GM12875 (cell line): ENCODE data around the gene PLA2G4E.

Experiments used
- H3K4me3 ChIP-seq: one replicate; pipeline ENCODE4 v1.5.1; 2011; ENCODE audit warnings: low read depth, low read length, control low read depth
- TF ChIP-seq, protein P1 (sequence below): IDR thresholded peaks from 2 replicates; pipeline ENCODE4 v1.5.1; 2011; ENCODE audit warnings: low read depth, mild to moderate bottlenecking, control low read depth, inconsistent platforms, low read length, moderate library complexity, borderline replicate concordance; ENCODE audit not compliant: insufficient read depth

PLA2G4E gene

DNA sequence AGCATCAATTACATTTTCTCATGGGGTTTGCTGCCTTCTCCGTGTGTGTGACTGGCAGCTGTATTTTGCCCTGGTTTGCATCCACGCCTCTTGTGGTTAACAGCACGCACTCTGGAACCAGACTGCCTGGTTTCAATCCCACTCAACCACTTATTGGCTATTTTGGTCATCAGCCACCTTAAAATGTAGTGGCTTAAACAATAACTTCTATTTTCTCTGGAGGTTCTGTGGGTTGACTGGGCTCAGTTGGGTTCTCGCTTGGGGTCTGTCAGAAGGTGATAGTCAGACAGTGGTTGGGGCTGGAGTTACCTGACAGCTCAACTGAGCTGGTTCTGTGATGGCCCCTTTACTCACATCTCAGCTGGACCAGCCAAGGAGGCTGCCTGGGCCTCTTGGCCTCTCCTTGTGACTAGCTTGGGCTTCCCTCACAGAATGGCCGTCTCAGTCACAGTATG, 85.2 kb downstream of the PLA2G4E start:
- no peak overlapping the region for H3K4me3 ChIP-seq
- TF ChIP-seq, protein P1, sequence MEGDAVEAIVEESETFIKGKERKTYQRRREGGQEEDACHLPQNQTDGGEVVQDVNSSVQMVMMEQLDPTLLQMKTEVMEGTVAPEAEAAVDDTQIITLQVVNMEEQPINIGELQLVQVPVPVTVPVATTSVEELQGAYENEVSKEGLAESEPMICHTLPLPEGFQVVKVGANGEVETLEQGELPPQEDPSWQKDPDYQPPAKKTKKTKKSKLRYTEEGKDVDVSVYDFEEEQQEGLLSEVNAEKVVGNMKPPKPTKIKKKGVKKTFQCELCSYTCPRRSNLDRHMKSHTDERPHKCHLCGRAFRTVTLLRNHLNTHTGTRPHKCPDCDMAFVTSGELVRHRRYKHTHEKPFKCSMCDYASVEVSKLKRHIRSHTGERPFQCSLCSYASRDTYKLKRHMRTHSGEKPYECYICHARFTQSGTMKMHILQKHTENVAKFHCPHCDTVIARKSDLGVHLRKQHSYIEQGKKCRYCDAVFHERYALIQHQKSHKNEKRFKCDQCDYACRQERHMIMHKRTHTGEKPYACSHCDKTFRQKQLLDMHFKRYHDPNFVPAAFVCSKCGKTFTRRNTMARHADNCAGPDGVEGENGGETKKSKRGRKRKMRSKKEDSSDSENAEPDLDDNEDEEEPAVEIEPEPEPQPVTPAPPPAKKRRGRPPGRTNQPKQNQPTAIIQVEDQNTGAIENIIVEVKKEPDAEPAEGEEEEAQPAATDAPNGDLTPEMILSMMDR: no peak

GRCh38 chr15:41934843-41935242, 86.0 kb downstream of the PLA2G4E start:
- TF ChIP-seq, protein P1: no peak

DNA sequence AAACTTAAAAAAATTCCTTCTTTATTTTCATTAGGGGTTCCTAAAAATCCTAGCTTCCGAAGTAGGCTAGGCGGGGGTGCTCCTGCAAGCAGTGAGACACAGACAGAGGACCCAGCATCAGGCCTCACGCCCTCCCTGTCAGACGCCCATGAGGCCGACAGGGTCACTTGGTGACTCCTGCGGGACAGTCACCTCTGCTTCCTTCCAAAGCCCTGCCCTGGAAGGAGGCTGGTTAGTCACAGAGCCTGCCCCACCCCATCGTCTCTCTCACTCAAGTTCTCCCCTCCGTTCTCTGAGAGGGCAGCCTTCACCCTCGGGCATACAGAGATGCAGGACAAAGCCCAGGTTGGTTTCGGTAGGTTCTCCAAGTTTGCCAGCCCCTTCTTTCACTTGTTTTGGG, 87.1 kb downstream of the PLA2G4E start:
- H3K4me3 ChIP-seq: no peak overlapping the region

More at GRCh38 chr15:41934843-41935242, 86.0 kb downstream of the PLA2G4E start:
- H3K4me3 ChIP-seq: no peak overlapping the region

DNA sequence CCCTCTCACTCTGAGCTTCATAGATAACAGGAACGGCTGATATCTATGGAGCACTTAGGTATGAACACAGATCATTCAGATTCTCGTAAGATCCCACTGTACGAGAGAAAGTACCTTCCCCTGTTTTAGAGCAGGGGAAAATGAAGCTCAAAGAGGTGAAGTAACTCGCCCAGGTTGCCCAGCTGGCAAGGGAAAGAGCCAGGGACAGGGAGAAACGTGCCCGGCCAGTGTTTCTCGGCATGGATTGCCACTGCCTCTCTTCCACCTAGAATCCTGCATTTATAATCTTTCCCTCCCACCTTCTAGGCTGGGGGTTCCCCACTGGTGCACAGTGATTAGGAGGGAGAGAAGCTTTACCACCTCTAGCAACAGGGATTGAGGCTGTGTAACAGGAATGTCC, 87.5 kb downstream of the PLA2G4E start:
- no peak overlapping the region for H3K4me3 ChIP-seq
- TF ChIP-seq, protein P1: no peak

More for the DNA sequence above, 87.1 kb downstream of the PLA2G4E start:
- TF ChIP-seq, protein P1: no peak

DNA sequence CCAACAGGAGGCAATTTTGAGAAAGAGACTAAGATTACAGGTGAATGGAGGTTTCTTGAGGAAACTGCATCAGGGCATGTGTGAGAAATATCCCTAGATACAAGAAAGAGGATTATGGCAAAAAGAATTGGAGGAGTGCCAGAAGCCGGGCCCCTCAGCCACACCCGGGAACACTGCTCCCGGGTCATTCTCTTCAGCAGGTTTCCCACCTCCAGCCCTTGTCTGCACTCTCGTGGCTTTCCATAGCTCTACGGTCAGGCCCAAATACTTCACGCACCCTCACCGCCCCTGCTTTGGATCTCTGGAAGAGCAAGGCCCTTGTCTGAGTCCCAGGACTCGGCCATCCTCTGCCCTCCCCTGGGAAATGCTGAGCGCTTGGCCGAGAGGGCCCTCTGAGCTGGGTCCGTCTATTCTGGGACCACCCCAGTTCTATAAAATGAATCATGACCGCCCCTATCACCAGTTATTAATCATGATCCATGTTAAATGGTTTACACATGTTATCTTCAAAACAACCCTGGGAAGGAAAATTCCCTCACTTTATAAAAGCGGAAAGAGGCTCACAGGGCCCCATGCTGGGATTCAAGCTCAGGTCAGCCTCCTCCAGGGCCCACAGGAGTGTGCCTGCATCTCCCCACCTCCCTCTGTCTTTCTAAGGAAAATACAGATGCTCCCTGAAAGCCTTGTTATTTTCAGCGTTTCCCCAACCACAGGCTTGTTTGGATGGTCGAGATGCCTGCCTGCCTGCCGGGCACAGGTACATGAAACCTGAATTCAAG, 88.1 kb downstream of the PLA2G4E start:
- TF ChIP-seq, protein P1: no peak
- no peak overlapping the region for H3K4me3 ChIP-seq

DNA sequence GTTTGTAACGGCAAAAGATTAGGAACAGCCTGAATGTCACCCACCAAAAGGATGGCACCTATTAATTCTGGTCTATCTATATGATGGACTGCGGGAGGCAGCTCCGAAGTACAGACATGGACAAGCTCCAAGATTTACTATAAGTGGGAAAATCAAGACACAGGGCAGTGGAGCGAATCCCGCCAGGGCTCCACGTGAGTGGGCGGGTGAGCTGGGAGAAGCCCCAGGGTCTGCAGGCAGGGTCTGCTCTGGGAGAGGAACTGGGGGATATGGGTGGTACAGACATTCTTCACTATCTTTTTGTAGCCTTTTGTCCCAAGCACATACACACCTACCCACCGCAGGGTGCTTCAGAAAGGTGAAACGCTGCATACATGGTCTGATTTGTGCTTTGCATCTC, 88.7 kb downstream of the PLA2G4E start:
- TF ChIP-seq, protein P1: no peak
- no peak overlapping the region for H3K4me3 ChIP-seq
